GM12878 (cell line): ENCODE data around the gene IL6R. TPM values are rescaled to one million over a fixed set of nuclear protein-coding genes. Genes with fewer than 3 reads are reported as not detected.
A peak's percentile ranks its signal among the peaks of the same experiment; 100 is the strongest.

Experiments used
- ATAC-seq: fragments of 200-7000 bp; cut with Tn5 transposase; 3 replicates; pipeline ENCODE4 v1.9.1; 2020; ENCODE audit warnings: mild to moderate bottlenecking, moderate library complexity
- BruUV-seq: library from RNA; stranded (reverse); fragments of 400-500 nt; replicated peaks from 2 replicates; lab custom pipeline; 2021; lab: Mats Ljungman, UMichigan
- CTCF ChIA-PET: fragments of 300-600 bp; sonication (Branson Sonifier 250); formaldehyde crosslinking; extraction: SDS; loops from one replicate; lab custom pipeline; 2021; ENCODE audit warnings: inconsistent platforms; lab: Yijun Ruan, JAX
- POLR2A ChIA-PET: fragments of 350-600 bp; formaldehyde crosslinking; extraction: SDS; loops from one replicate; lab custom pipeline; 2021; ENCODE audit warnings: inconsistent platforms; lab: Charles Lee
- RAD21 ChIA-PET: fragments of 300-600 bp; sonication (Branson Sonifier 250); formaldehyde crosslinking; loops from one replicate; lab custom pipeline; 2023; ENCODE audit warnings: antibody characterized with exemption; ENCODE audit not compliant: unreplicated experiment; lab: Charles Lee
- SMC1A ChIA-PET: fragments of 300-600 bp; sonication (Branson Sonifier 250); formaldehyde crosslinking; loops from one replicate; lab custom pipeline; 2023; ENCODE audit not compliant: unreplicated experiment, uncharacterized antibody; lab: Charles Lee
- DNase-seq: peaks from one replicate; pipeline ENCODE4 v3.0.0-alpha.2; 2011; ENCODE audit warnings: low read depth, low spot score
- FAIRE-seq: peaks from 3 replicates; lab custom pipeline; 2011; peaks lifted over from hg19 to GRCh38; lab: Jason Lieb, UNC
- H2AFZ ChIP-seq: 2 replicates; pipeline ENCODE4 v1.6.0; 2011; ENCODE audit warnings: low read depth, low read length, control low read depth; ENCODE audit not compliant: control insufficient read depth
- H3K27ac ChIP-seq: 2 replicates; pipeline ENCODE4 v1.5.1; 2011; ENCODE audit warnings: control low read depth; ENCODE audit not compliant: control insufficient read depth, insufficient read depth
- H3K27me3 ChIP-seq, 2 experiments: replicated peaks in 1 of 2; 2 replicates each; pipeline versions ENCODE4 v1.6.0 to v1.6.1; 2011; ENCODE audit warnings: low read length in 1 of 2; ENCODE audit not compliant: control insufficient read depth in 2 of 2, insufficient read depth in 2 of 2
- H3K36me3 ChIP-seq, 2 experiments: 2 replicates each; pipeline ENCODE4 v1.5.1; 2011; ENCODE audit warnings: low read length in 1 of 2; ENCODE audit not compliant: control insufficient read depth in 2 of 2, insufficient read depth in 2 of 2
- H3K4me1 ChIP-seq: 2 replicates; pipeline ENCODE4 v1.6.1; 2011; ENCODE audit warnings: mild to moderate bottlenecking, low read length, moderate library complexity, mixed read lengths; ENCODE audit not compliant: control insufficient read depth, insufficient read depth
- H3K4me2 ChIP-seq: 2 replicates; pipeline ENCODE4 v1.6.0; 2011; ENCODE audit warnings: control low read depth; ENCODE audit not compliant: control insufficient read depth, insufficient read depth
- H3K4me3 ChIP-seq: fragments of 200-600 bp; sonication (generic); 2 replicates; pipeline ENCODE4 v1.5.1; 2016
- H3K79me2 ChIP-seq: 2 replicates; pipeline ENCODE4 v1.6.0; 2011; ENCODE audit warnings: low read length; ENCODE audit not compliant: control insufficient read depth, insufficient read depth
- H3K9ac ChIP-seq: 2 replicates; pipeline ENCODE4 v1.8.0; 2011; ENCODE audit warnings: low read length, control low read depth, mixed read lengths; ENCODE audit not compliant: control insufficient read depth, insufficient read depth
- H3K9me3 ChIP-seq: replicated peaks from 3 replicates; pipeline ENCODE4 v1.5.1; 2011; ENCODE audit warnings: mild to moderate bottlenecking, low read length; ENCODE audit not compliant: control insufficient read depth, insufficient read depth
- H4K20me1 ChIP-seq: 2 replicates; pipeline ENCODE4 v1.6.0; 2011; ENCODE audit not compliant: control insufficient read depth, insufficient read depth
- BHLHE40 ChIP-seq, 2 experiments: fragments of 450-650 bp in 1 of 2; IDR thresholded peaks; 2 replicates each; pipeline ENCODE4 v1.6.1; 2011 to 2017; ENCODE audit warnings: low read depth in 2 of 2, borderline replicate concordance in 1 of 2, improper control_type of control experiment in 1 of 2, low read length in 1 of 2, mild to moderate bottlenecking in 1 of 2
- BMI1 ChIP-seq: fragments of 450-650 bp; IDR thresholded peaks from 2 replicates; pipeline ENCODE4 v1.6.1; 2016; ENCODE audit warnings: mild to moderate bottlenecking, moderate library complexity, borderline replicate concordance
- BRCA1 ChIP-seq: IDR thresholded peaks from 2 replicates; pipeline ENCODE4 v1.6.1; 2011; ENCODE audit warnings: low read depth, low read length, improper control_type of control experiment
- CHD2 ChIP-seq: IDR thresholded peaks from 2 replicates; pipeline ENCODE4 v1.6.1; 2011; ENCODE audit warnings: low read depth, low read length, improper control_type of control experiment, borderline replicate concordance
- EP300 ChIP-seq, 2 experiments: fragments of 150-350 bp in 1 of 2; IDR thresholded peaks; 2 replicates each; pipeline ENCODE4 v1.6.1; 2011 to 2012; ENCODE audit warnings: low read depth in 2 of 2, low read length in 2 of 2, borderline replicate concordance in 1 of 2, improper control_type of control experiment in 1 of 2, inconsistent platforms in 1 of 2; ENCODE audit not compliant: control insufficient read depth in 1 of 2
- FOXK2 ChIP-seq: fragments of 450-650 bp; IDR thresholded peaks from 2 replicates; pipeline ENCODE4 v1.6.1; 2017; ENCODE audit warnings: mild to moderate bottlenecking, moderate library complexity
- GABPA ChIP-seq: IDR thresholded peaks from 2 replicates; pipeline ENCODE4 v1.6.1; 2014; ENCODE audit warnings: antibody characterized with exemption, low read depth, mild to moderate bottlenecking, inconsistent platforms
- GATAD2B ChIP-seq: fragments of 450-650 bp; conservative IDR thresholded peaks from 2 replicates; pipeline ENCODE4 v1.6.1; 2017; ENCODE audit warnings: low read depth, mild to moderate bottlenecking, moderate library complexity
- IKZF1 ChIP-seq: fragments of 450-650 bp; conservative IDR thresholded peaks from 2 replicates; pipeline ENCODE4 v1.6.1; 2017; ENCODE audit warnings: antibody characterized with exemption, mild to moderate bottlenecking
- MEF2B ChIP-seq: fragments of 450-650 bp; IDR thresholded peaks from 2 replicates; pipeline ENCODE4 v1.6.1; 2018; ENCODE audit warnings: mild to moderate bottlenecking, moderate library complexity; ENCODE audit not compliant: partially characterized antibody, poor library complexity, severe bottlenecking
- MXI1 ChIP-seq: fragments of 150-350 bp; IDR thresholded peaks from 2 replicates; pipeline ENCODE4 v1.6.1; 2011; ENCODE audit warnings: low read depth, mild to moderate bottlenecking, inconsistent platforms, low read length, improper control_type of control experiment
- MYB ChIP-seq: fragments of 150-350 bp; IDR thresholded peaks from 2 replicates; pipeline ENCODE4 v1.6.1; 2014; ENCODE audit warnings: mild to moderate bottlenecking, low read depth, low read length, borderline replicate concordance
- NFYB ChIP-seq: IDR thresholded peaks from 2 replicates; pipeline ENCODE4 v1.6.1; 2011; ENCODE audit warnings: low read depth, mild to moderate bottlenecking, low read length, improper control_type of control experiment, moderate library complexity; ENCODE audit not compliant: insufficient read depth
- PML ChIP-seq: IDR thresholded peaks from 2 replicates; pipeline ENCODE4 v1.6.1; 2012; ENCODE audit warnings: low read length, inconsistent platforms
- POU2F2 ChIP-seq: IDR thresholded peaks from 3 replicates; pipeline ENCODE4 v1.6.1; 2011; ENCODE audit warnings: low read depth, mild to moderate bottlenecking, low read length, borderline replicate concordance
- RBBP5 ChIP-seq: fragments of 200-600 bp; sonication (generic); conservative IDR thresholded peaks from 2 replicates; pipeline ENCODE4 v1.6.1; 2016
- SMAD1 ChIP-seq: fragments of 450-650 bp; IDR thresholded peaks from 2 replicates; pipeline ENCODE4 v1.6.1; 2018; ENCODE audit warnings: mild to moderate bottlenecking, low read depth; ENCODE audit not compliant: partially characterized antibody
- SMARCA5 ChIP-seq: fragments of 450-650 bp; IDR thresholded peaks from 2 replicates; pipeline ENCODE4 v1.6.1; 2017; ENCODE audit warnings: mild to moderate bottlenecking
- SMC3 ChIP-seq: IDR thresholded peaks from 2 replicates; pipeline ENCODE4 v1.6.1; 2011; ENCODE audit warnings: low read length, improper control_type of control experiment, borderline replicate concordance
- SRF ChIP-seq, 2 experiments: IDR thresholded peaks; 2 replicates each; pipeline ENCODE4 v1.6.1; 2011; ENCODE audit warnings: low read depth in 2 of 2, low read length in 2 of 2, mild to moderate bottlenecking in 1 of 2, moderate library complexity in 1 of 2
- TCF12 ChIP-seq: IDR thresholded peaks from 2 replicates; pipeline ENCODE4 v1.6.1; 2011; ENCODE audit warnings: low read depth, mild to moderate bottlenecking, low read length
- ZBED1 ChIP-seq: IDR thresholded peaks from 2 replicates; pipeline ENCODE4 v1.6.1; 2016; ENCODE audit warnings: borderline replicate concordance
- ZNF217 ChIP-seq: fragments of 450-650 bp; IDR thresholded peaks from 2 replicates; pipeline ENCODE4 v1.6.1; 2017; ENCODE audit warnings: antibody characterized with exemption, mild to moderate bottlenecking
- WGBS: methylation state at CpG from one replicate; pipeline ENCODE4 v1.1.6; 2016; ENCODE audit warnings: low lambda C conversion rate; ENCODE audit not compliant: insufficient replicate concordance, insufficient coverage; ENCODE audit errors: missing lambda C conversion rate; 5-methylcytosine and 5-hydroxymethylcytosine counted together
- in situ Hi-C: fragments of 300-500 bp; cut with MboI; formaldehyde crosslinking; loops from 9 replicates; pipeline ENCODE4 v1.14.3; 2018; ENCODE audit warnings: mixed read lengths
- intact Hi-C: fragments of 100-400 bp; cut with micrococcal nuclease; formaldehyde crosslinking; loops from one replicate; pipeline ENCODE4 v1.14.2; 2022; ENCODE audit not compliant: unreplicated experiment
- polyA plus RNA-seq, 11 experiments: library from polyadenylated mRNA; depleted of rRNA in 4 of 11; unstranded in 6 of 11; stranded (reverse) in 5 of 11; fragments of >200 nt; fragmentation: Nextera tagmentation in 4 of 11; fragmentation: Illumina TruSeq in 1 of 11; extraction: Ambion mirVana in 4 of 11; extraction: Trizol in 1 of 11; gene quantifications; 1 replicate in 1 of 11; 2 replicates in 10 of 11; pipeline versions ENCODE4 v1.2.1 to v1.2.3, GENCODE V29; 2011 to 2016; ENCODE audit warnings: inconsistent platforms in 2 of 11, missing spikeins in 2 of 11, low read depth in 1 of 11
- total RNA-seq, 4 experiments: library from RNA; depleted of rRNA in 3 of 4; stranded (reverse); fragments of >200 nt in 3 of 4; fragmentation: Illumina TruSeq in 1 of 4; extraction: Trizol in 1 of 4; gene quantifications; 2 replicates each; pipeline versions ENCODE4 v1.2.1 to v1.2.3, GENCODE V29; 2013 to 2021
- TF ChIP-seq, protein P1 (sequence below): fragments of 450-650 bp; IDR thresholded peaks from 2 replicates; pipeline ENCODE4 v1.6.1; 2017; ENCODE audit warnings: mild to moderate bottlenecking

Gene IL6R
- total and polyA plus RNA-seq, 10 of the 15 experiments (the other 5 are each of a cell fraction or from before 2014, with no cell fraction given): 1.9 to 43.4 (median 17.5) TPM

DNA sequence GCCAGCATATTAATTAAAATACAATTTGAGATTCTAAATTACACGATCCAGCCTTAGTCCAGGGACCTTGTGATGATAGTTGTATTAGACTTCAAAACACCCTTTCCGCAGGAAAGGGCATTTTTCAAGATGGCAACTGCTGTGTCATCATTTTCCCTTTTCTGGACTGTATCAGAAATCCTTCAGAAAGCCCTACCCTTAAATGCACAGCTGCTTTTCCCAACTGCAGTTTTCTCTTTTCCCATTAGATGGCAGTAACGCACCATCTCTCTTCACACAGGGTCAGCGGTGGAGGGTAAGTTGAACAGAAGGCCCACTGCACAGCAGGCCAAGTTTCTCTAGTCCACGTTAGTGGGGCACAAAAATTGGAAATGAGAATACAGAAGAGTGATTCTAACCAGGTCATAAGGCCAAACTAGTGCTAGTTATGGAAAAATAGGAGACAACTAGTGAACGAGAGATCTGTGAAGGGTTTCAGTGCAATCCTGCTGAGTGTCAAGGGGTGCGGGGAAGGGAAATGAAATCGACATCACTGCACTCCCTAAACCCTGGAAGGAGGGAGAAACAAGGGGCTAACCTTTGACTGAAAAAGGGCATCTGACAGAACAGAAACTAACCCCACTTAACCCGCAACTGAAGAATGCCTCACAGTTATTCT, 74.8 kb downstream of the IL6R start:
- in situ Hi-C loops: no loop called here
- peaks cover 3% of the 10 kb centered on the region; the same call in 1 of the 2 replicates for H3K4me1 ChIP-seq
- H3K27me3 ChIP-seq: peaks cover 0 to 3% of the 10 kb centered on the region in 2 experiments; a peak in 1 of 4 replicates
- H2AFZ ChIP-seq: no peak overlapping the region
- no peak overlapping the region for H3K27ac ChIP-seq
- CTCF ChIA-PET: interaction anchor here (0.6 to 11.6 kb wide), 48 partner anchors 8 to 582 kb away, joined by 3 to 302 read pairs (median 6); partner anchors contain the start of genes IL6R, PMVK, UBAP2L and UBE2Q1
- no peaks in the 10 kb centered on the region for H3K79me2 ChIP-seq
- H3K36me3 ChIP-seq: no peaks in the 10 kb centered on the region
- intact Hi-C loops: loop anchor here (1.0 to 10.0 kb wide), 5 partner anchors 66 to 605 kb away; no protein-coding TSS in a partner anchor
- no peak overlapping the region for H3K9ac ChIP-seq
- no peak overlapping the region for H3K4me2 ChIP-seq
- no peak overlapping the region for H3K4me3 ChIP-seq
- peak; percentile 97 for ATAC-seq
- BruUV-seq: no TSS peak
- POLR2A ChIA-PET: interaction anchor here (1.0 to 2.8 kb wide), 3 partner anchors 67 to 399 kb away, joined by 4 to 11 read pairs (median 4); no protein-coding TSS in a partner anchor
- H4K20me1 ChIP-seq: no peaks in the 10 kb centered on the region
- SMC1A ChIA-PET: interaction anchor here (0.7 to 8.2 kb wide), 40 partner anchors 9 to 580 kb away, joined by 3 to 151 read pairs (median 5); partner anchors contain the start of gene HAX1
- H3K9me3 ChIP-seq: no peaks in the 10 kb centered on the region
- RAD21 ChIA-PET: interaction anchor here (0.6 to 10.5 kb wide), 48 partner anchors 8 to 693 kb away, joined by 3 to 189 read pairs (median 4); partner anchors contain the start of genes IL6R, KCNN3, KRTCAP2 and PBXIP1
- WGBS: 35% methylated on average over 9 of the region's 9 CpGs
- peak; percentile 45 for DNase-seq
- FAIRE-seq: no peak
- TF ChIP-seq FOXK2: no peak
- 0 out of 4 replicates have a peak, but pooled peaks of 1 of the 2 experiments have one; percentile 44 for TF ChIP-seq SRF (IDR thresholded peaks at IDR 0.05; ENCODE audit: low read depth in 2 of 2, low read length in 2 of 2)
- no peak for TF ChIP-seq BRCA1
- TF ChIP-seq BHLHE40 (IDR thresholded peaks at IDR 0.05; ENCODE audit: borderline replicate concordance in 1 of 2, low read depth in 2 of 2, low read length in 1 of 2): no peak
- peak; percentile 52; the same call in 1 of the 2 replicates for TF ChIP-seq SMARCA5
- TF ChIP-seq ZBED1: no peak
- no peak for TF ChIP-seq SMAD1
- TF ChIP-seq BMI1: no peak
- TF ChIP-seq NFYB: no peak
- no peak for TF ChIP-seq EP300 (IDR thresholded peaks at IDR 0.05; ENCODE audit: borderline replicate concordance in 1 of 2, control insufficient read depth in 1 of 2, low read depth in 2 of 2, low read length in 2 of 2)
- TF ChIP-seq POU2F2: peak; percentile 33; the same call in 1 of the 3 replicates
- TF ChIP-seq PML: peak; percentile 30; the same call in 1 of the 2 replicates
- TF ChIP-seq RBBP5: no peak
- no peak for TF ChIP-seq MEF2B
- TF ChIP-seq ZNF217: no peak
- TF ChIP-seq CHD2: no peak
- TF ChIP-seq SMC3: peak; percentile 95
- no peak for TF ChIP-seq MYB
- 0 out of 2 replicates have a peak, but pooled peaks have one; percentile 21 for TF ChIP-seq TCF12
- no peak for TF ChIP-seq GATAD2B
- TF ChIP-seq MXI1: no peak
- TF ChIP-seq, protein P1, sequence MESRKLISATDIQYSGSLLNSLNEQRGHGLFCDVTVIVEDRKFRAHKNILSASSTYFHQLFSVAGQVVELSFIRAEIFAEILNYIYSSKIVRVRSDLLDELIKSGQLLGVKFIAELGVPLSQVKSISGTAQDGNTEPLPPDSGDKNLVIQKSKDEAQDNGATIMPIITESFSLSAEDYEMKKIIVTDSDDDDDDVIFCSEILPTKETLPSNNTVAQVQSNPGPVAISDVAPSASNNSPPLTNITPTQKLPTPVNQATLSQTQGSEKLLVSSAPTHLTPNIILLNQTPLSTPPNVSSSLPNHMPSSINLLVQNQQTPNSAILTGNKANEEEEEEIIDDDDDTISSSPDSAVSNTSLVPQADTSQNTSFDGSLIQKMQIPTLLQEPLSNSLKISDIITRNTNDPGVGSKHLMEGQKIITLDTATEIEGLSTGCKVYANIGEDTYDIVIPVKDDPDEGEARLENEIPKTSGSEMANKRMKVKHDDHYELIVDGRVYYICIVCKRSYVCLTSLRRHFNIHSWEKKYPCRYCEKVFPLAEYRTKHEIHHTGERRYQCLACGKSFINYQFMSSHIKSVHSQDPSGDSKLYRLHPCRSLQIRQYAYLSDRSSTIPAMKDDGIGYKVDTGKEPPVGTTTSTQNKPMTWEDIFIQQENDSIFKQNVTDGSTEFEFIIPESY: no peak
- TF ChIP-seq GABPA: no peak
- no peak for TF ChIP-seq IKZF1
